Glutamatergic neuron (in vitro differentiated cells): Measurements from ENCODE around the gene STK10. TPM values are rescaled to one million over a fixed set of nuclear protein-coding genes. Genes with fewer than 3 reads are reported as not detected.

Source experiments
- DNase-seq: peaks from one replicate; pipeline ENCODE4 v3.0.0; 2022
- H3K27ac Mint-ChIP-seq: one replicate; pipeline ENCODE4 v1.8.0; 2020; ENCODE audit warnings: mild to moderate bottlenecking, mixed read lengths, inconsistent platforms; ENCODE audit not compliant: unreplicated experiment
- H3K27me3 Mint-ChIP-seq: one replicate; pipeline ENCODE4 v1.8.0; 2020; ENCODE audit warnings: mild to moderate bottlenecking, moderate library complexity, mixed read lengths, inconsistent platforms; ENCODE audit not compliant: unreplicated experiment
- H3K36me3 Mint-ChIP-seq: one replicate; pipeline ENCODE4 v1.8.0; 2020; ENCODE audit warnings: mild to moderate bottlenecking, mixed read lengths, inconsistent platforms; ENCODE audit not compliant: unreplicated experiment
- H3K4me1 Mint-ChIP-seq: one replicate; pipeline ENCODE4 v1.8.0; 2020; ENCODE audit warnings: mild to moderate bottlenecking, low read depth, mixed read lengths, inconsistent platforms; ENCODE audit not compliant: unreplicated experiment
- H3K4me3 Mint-ChIP-seq: one replicate; pipeline ENCODE4 v1.8.0; 2020; ENCODE audit warnings: mild to moderate bottlenecking, mixed read lengths, inconsistent platforms; ENCODE audit not compliant: unreplicated experiment
- H3K9me3 Mint-ChIP-seq: one replicate; pipeline ENCODE4 v1.8.0; 2020; ENCODE audit warnings: mild to moderate bottlenecking, moderate library complexity, mixed read lengths, inconsistent platforms; ENCODE audit not compliant: unreplicated experiment
- total RNA-seq: library from RNA; stranded (reverse); fragmentation: NEBNext Ultra II Directional; extraction: Animal tissue kit (Norgen Biotek cat#: 25700); gene quantifications from one replicate; pipeline ENCODE4 v1.2.1, GENCODE V29; 2021; ENCODE audit not compliant: unreplicated experiment
- TF ChIP-seq, protein P1 (sequence below): fragments of 200-600 bp; sonication (generic); IDR thresholded peaks from one replicate; pipeline ENCODE4 v1.5.0; 2021; ENCODE audit not compliant: partially characterized antibody, unreplicated experiment

The STK10 gene
- total RNA-seq, 1 donor from 2014 or later: 84.7 TPM

DNA sequence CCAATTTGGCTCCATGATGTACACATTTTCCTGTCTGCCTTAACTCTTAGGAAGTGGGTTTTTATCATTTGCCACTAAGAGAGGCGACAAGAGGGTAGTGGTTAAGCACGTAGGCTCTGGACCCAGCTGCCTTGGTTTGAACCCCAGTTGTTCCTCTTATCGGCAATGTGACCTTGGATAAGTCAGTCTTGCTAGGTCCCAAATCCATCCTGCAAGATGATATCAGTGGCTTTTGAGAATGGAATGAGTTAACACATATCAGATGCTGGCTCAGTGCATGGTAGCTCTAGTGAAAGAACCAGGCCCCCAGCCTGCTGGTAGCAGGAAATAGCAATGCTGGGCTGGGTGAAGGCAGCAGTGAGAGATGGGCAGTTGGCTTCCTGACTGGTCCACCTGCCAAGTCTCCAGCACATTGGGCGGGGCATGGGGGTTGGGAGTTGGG, 72.5 kb downstream of the STK10 start:
- Mint-ChIP-seq H3K36me3 (no peaks in the 10 kb centered on the region), H3K4me3 (no peak overlapping the region)

DNA sequence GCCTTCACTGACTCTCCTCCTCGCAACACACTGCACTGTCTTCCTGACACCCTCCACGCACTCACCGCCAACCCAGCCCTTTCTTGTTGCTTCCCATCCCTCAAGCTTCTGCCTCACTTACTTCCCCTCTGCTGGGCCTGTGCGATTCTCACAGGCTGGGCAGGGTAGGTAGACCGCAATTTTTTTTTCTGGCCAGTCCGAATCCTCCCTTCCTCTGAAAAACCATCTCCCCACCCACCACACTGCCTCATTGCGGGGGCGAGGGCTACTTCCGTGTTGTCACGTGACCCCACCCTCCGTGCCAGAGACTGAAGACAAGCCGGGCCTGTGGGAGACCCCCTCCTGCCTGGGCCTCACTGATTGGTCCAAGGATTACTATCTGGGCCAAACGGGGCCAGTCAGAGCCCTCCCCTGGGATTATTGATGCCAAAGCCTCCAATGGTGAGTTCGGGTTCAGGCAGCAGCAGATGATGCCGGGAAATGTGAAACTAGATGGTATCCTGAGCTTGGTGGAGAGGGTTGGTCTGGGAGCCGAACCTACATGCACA, 73.1 kb downstream of the STK10 start:
- H3K27ac Mint-ChIP-seq: peak overlapping the region; percentile 30
- peaks cover 15% of the 10 kb centered on the region for H3K4me1 Mint-ChIP-seq
- TF ChIP-seq, protein P1, sequence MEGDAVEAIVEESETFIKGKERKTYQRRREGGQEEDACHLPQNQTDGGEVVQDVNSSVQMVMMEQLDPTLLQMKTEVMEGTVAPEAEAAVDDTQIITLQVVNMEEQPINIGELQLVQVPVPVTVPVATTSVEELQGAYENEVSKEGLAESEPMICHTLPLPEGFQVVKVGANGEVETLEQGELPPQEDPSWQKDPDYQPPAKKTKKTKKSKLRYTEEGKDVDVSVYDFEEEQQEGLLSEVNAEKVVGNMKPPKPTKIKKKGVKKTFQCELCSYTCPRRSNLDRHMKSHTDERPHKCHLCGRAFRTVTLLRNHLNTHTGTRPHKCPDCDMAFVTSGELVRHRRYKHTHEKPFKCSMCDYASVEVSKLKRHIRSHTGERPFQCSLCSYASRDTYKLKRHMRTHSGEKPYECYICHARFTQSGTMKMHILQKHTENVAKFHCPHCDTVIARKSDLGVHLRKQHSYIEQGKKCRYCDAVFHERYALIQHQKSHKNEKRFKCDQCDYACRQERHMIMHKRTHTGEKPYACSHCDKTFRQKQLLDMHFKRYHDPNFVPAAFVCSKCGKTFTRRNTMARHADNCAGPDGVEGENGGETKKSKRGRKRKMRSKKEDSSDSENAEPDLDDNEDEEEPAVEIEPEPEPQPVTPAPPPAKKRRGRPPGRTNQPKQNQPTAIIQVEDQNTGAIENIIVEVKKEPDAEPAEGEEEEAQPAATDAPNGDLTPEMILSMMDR: no peak
- peaks cover 7% of the 10 kb centered on the region for H3K27me3 Mint-ChIP-seq
- H3K36me3 Mint-ChIP-seq: no peaks in the 10 kb centered on the region
- no peak for DNase-seq
- peaks cover 2% of the 10 kb centered on the region for H3K9me3 Mint-ChIP-seq
- H3K4me3 Mint-ChIP-seq: no peak overlapping the region

More for the DNA sequence above, 72.5 kb downstream of the STK10 start:
- peaks cover 12% of the 10 kb centered on the region for H3K4me1 Mint-ChIP-seq
- TF ChIP-seq, protein P1: no peak
- peaks cover 2% of the 10 kb centered on the region for H3K9me3 Mint-ChIP-seq
- no peak overlapping the region for H3K27ac Mint-ChIP-seq
- DNase-seq: no peak
- H3K27me3 Mint-ChIP-seq: peaks cover 7% of the 10 kb centered on the region

DNA sequence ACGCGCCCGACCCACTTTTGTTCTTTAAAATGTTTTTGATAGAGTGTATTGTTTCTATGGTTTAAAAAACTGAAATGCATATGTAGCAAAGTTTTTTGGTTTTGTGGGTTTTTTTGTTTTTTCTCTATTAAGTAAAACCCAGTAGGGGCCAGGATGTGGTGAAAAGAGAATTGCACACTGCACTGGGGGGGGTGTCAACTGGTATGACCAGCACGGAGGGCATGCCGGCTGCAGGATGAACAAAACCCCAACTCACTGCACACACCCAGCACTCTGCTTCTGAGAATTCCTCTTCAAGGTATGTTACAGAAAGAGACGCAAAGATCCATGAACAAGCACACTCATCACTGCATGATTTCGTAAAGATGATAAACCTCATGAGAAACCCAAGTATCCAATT, 75.0 kb downstream of the STK10 start:
- Mint-ChIP-seq H3K27me3 (peaks cover 5% of the 10 kb centered on the region), H3K4me3 (no peak overlapping the region), H3K9me3 (peaks cover 2% of the 10 kb centered on the region), H3K4me1 (peaks cover 16% of the 10 kb centered on the region), H3K36me3 (no peaks in the 10 kb centered on the region), H3K27ac (peak overlapping the region; percentile 59)
- no peak for DNase-seq
- TF ChIP-seq, protein P1: no peak

DNA sequence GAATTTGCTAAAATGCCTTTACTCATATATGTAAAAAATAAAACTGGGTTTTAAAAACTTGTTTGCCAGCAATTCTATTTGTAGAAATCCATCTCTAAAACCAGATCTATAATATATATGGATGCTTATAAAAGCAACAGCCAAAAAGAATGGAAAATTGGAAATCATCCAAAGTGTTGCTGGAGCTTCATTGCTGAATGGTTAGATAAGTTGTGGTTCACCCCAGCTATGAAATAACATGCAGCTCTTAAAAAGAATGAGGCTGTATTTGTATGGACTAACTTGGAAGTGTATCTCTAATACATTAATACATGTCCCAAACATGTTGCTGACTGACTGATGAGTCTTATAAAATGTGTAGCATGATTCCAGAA, 76.2 kb downstream of the STK10 start:
- no peak for DNase-seq
- H3K9me3 Mint-ChIP-seq: peaks cover 4% of the 10 kb centered on the region
- H3K27me3 Mint-ChIP-seq: peaks cover 7% of the 10 kb centered on the region
- H3K36me3 Mint-ChIP-seq: no peaks in the 10 kb centered on the region
- peaks cover 26% of the 10 kb centered on the region for H3K4me1 Mint-ChIP-seq
- no peak overlapping the region for H3K27ac Mint-ChIP-seq
- TF ChIP-seq, protein P1: no peak
- no peak overlapping the region for H3K4me3 Mint-ChIP-seq

DNA sequence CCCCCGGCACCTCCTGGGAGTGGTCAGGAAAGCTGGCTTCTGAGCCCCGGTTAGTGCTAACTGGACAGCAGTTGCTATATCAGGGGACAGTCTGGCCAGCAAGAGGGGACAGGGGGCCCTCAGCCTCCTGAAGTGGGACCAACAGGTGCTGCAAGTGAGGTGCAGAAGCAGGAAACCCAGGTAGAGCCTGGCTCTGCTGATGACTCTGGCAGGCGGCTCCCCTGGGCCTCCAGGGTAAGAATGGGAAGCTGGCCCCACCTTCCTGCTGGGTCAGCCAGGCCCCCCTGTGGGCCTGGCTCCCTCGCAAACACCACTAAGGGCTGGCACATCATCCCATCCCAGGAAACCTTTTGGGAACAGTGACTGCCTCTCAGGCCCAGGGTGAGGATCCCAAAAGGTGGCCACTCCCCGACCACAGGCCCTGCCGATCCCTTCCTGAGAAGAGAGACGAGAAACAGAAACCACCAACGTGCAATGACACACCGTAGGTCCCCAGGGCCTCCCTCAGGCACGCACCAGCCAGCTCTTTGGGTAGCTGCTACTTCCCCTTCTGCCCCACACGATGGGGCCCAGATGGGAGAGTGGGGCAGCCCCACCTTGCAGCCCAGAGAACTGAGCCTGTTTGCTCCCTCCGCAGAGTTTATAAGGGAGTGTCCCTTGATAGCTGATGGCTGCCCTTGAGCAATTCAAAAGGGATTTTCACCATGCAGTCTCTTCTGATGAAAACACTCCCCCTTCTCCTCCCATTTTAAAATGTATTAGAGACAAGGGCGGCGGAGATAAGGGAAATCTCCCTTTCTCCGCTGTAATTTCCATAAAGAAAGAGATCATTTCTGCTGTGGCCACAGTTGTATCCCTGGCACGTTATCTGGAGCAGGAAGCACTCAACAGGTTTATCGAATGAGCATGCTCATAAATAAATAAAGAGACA, 76.8 kb downstream of the STK10 start:
- no peaks in the 10 kb centered on the region for H3K36me3 Mint-ChIP-seq
- H3K27me3 Mint-ChIP-seq: peaks cover 7% of the 10 kb centered on the region
- H3K9me3 Mint-ChIP-seq: peaks cover 4% of the 10 kb centered on the region
- peaks cover 28% of the 10 kb centered on the region for H3K4me1 Mint-ChIP-seq
- H3K4me3 Mint-ChIP-seq: no peak overlapping the region
- TF ChIP-seq, protein P1: no peak
- peak overlapping the region; percentile 28 for H3K27ac Mint-ChIP-seq
- DNase-seq: peak; percentile 60
